Measurements from ENCODE around the gene ZCRB1. TPM values are rescaled to one million over a fixed set of nuclear protein-coding genes. Genes with fewer than 3 reads are reported as not detected.

ZCRB1 gene
- total RNA-seq, 1 donor = 40.1 TPM

DNA sequence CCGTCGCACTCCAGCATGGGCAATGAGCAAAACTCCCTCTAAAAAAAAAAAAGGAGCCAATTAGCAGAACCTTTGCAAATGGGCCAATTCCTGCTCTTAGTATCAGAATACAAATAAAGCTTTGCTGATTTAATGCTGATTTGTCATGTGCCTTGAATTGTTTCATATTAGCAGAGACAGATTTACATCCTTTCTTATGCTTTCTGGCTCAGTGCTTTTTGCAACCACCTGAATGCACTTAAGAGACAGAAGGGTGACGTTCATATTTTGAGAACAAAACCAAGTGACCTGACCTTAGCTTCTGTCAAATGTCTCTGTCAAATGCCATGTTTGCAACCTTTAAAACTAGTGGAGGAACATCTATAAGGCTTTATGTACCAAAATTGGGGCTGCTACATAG is 44.0 kb downstream of the ZCRB1 start:
- TF ChIP-seq, protein P1, sequence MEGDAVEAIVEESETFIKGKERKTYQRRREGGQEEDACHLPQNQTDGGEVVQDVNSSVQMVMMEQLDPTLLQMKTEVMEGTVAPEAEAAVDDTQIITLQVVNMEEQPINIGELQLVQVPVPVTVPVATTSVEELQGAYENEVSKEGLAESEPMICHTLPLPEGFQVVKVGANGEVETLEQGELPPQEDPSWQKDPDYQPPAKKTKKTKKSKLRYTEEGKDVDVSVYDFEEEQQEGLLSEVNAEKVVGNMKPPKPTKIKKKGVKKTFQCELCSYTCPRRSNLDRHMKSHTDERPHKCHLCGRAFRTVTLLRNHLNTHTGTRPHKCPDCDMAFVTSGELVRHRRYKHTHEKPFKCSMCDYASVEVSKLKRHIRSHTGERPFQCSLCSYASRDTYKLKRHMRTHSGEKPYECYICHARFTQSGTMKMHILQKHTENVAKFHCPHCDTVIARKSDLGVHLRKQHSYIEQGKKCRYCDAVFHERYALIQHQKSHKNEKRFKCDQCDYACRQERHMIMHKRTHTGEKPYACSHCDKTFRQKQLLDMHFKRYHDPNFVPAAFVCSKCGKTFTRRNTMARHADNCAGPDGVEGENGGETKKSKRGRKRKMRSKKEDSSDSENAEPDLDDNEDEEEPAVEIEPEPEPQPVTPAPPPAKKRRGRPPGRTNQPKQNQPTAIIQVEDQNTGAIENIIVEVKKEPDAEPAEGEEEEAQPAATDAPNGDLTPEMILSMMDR (IDR thresholded peaks at IDR 0.05; ENCODE audit: insufficient read depth, low read length) = no peak
- no peak for DNase-seq (ENCODE audit: low read depth)
- H3K4me3 ChIP-seq (ENCODE audit: low read depth, low read length) = no peak overlapping the region

DNA sequence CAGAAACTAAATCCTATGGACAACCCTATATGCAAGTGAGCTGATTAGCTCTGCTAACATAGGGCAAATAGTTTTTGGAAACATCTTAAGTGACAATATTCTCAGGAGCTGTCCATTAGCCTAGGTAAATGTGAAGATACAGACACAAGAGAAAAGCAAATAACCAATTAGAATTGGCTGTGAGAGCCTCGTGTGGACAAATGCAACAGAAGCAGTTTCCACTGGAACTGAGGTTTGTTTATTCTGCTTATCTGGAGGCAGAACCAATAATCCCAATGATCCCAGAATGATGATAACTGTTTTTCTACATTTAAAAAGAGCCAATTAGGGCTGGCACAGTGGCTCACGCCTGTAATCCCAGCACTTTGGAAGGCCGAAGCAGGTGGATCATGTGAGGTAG is 44.6 kb downstream of the ZCRB1 start:
- no peak for DNase-seq (ENCODE audit: low read depth)
- no peak overlapping the region for H3K4me3 ChIP-seq (ENCODE audit: low read depth, low read length)
- TF ChIP-seq, protein P1 (IDR thresholded peaks at IDR 0.05; ENCODE audit: insufficient read depth, low read length) = no peak

DNA sequence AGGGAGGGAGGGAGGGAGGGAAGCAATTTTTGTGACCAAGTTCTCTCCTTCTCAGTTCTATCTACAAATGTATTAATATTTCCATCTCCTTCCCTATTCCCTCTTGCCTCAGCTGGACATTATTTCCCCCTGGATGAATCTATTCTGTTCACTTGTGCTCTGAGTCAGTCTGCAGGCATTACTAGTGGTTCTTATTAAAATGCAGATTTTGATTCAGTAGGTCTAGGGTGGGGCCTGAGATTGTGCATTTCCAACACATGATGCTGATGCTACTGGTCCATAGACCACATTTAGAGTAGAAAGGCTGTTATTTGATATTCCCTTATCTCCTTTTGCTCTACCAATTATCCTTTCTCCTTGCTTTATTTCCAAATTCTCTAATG is 47.8 kb downstream of the ZCRB1 start:
- TF ChIP-seq, protein P1 (IDR thresholded peaks at IDR 0.05; ENCODE audit: insufficient read depth, low read length) = no peak
- H3K4me3 ChIP-seq (ENCODE audit: low read depth, low read length) = no peak overlapping the region
- no peak for DNase-seq (ENCODE audit: low read depth)

DNA sequence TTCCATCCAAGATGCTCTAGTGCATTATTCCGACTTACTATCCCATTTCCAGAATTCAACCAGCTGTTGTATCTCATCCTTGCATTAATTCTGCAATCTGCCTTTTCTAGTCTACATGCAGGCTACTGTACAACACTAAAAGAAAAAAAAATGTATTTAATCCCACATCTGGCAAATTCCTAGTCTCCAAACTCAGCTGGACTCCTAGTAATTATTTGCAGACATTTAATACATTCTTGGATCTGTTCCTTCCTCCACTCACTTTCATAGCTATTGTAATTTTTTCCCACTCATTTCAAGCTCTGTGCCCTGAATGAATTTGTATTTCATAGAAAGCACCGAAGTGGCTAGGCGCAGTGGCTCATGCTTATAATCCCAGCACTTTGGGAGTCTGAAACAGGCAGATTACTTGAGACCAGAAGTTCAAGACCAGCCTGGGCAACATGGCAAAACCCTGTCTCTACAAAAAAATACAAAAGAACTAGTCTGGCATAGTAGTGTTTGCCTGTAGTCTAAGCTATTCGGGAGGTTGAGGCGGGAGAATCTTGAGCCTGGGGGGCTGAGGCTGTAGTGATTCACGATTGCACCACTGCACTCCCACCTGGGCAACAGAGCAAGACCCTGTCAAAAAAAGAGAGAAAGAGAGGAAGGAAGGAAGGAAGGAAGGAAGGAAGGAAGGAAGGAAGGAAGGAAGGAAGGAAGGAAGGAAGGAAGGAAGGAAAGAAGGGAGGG is 48.3 kb downstream of the ZCRB1 start:
- DNase-seq (ENCODE audit: low read depth) = no peak
- TF ChIP-seq, protein P1 (IDR thresholded peaks at IDR 0.05; ENCODE audit: insufficient read depth, low read length) = no peak
- H3K4me3 ChIP-seq (ENCODE audit: low read depth, low read length) = no peak overlapping the region

DNA sequence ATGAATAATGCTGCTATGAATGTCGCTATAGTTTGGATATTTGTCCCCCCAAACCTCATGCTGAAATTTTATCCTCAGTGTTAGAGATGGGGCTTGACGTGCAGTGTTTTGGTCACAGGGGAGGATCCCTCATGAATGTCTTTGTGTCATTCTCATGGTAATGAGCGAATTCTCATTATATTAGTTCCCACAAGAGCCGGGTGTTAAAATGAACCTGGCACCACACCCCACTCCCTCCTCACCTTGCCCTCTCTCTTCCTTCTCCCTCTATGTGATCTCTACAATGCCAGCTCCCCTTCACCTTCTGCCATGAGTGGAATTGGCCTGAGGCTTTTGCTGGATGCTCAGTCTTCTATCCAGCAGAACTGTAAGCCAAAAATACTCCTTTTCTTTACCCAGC is 50.4 kb downstream of the ZCRB1 start:
- TF ChIP-seq, protein P1 (IDR thresholded peaks at IDR 0.05; ENCODE audit: insufficient read depth, low read length) = no peak
- DNase-seq (ENCODE audit: low read depth) = no peak
- H3K4me3 ChIP-seq (ENCODE audit: low read depth, low read length) = no peak overlapping the region

DNA sequence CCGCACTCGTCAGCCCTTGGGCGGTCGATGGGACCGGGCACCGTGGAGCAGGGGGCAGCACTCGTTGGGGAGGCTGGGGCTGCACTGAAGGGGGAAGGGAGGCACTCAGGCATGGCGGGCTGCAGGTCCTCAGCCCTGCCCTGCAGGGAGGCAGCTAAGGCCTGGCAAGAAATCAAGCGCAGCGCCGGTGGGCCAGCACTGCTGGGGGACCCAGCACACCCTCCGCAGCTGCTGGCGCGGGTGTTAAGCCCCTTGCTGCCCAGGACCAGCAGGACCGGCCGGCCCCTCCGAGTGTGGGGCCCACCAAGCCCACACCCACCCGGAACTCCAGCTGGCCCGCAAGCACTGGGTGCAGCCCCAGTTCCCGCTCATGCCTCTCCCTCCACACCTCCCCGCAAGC is 52.2 kb downstream of the ZCRB1 start:
- H3K4me3 ChIP-seq (ENCODE audit: low read depth, low read length) = no peak overlapping the region
- TF ChIP-seq, protein P1 (IDR thresholded peaks at IDR 0.05; ENCODE audit: insufficient read depth, low read length) = no peak
- no peak for DNase-seq (ENCODE audit: low read depth)

DNA sequence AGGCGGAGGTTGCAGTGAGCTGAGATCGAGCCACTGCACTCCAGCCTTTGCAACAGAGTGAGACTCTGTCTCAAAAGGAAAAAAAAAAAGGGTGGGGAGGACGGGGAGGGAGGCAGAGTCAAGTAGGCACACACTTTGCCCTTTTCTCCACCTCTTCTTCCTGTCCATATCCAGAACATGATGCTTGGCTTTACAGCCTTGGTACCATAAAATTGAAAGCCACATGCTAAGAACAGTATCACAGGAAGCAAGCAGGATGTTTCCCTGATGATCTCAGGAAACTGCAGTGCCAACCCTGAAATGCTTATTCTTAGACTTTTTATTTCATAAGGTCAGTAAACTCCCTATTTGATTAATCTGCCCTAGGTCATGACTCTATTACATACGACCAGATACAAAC is 55.3 kb downstream of the ZCRB1 start:
- H3K4me3 ChIP-seq (ENCODE audit: low read depth, low read length) = no peak overlapping the region
- no peak for DNase-seq (ENCODE audit: low read depth)
- TF ChIP-seq, protein P1 (IDR thresholded peaks at IDR 0.05; ENCODE audit: insufficient read depth, low read length) = no peak
